Parathyroid adenoma (tissue), 2 donors: ENCODE data around the gene TRAM2.

ENCODE experiments used
- H2AFZ ChIP-seq: fragments of 300-600 bp; sonication (generic); one replicate; pipeline ENCODE4 v1.7.0; 2017; ENCODE audit warnings: antibody characterized with exemption, mild to moderate bottlenecking
- H3K27ac ChIP-seq: fragments of 300-600 bp; sonication (generic); one replicate; pipeline ENCODE4 v1.7.0; 2017
- H3K27me3 ChIP-seq: fragments of 300-600 bp; sonication (generic); one replicate; pipeline ENCODE4 v1.7.0; 2017; ENCODE audit warnings: low read length; ENCODE audit not compliant: control insufficient read depth, insufficient read depth
- H3K36me3 ChIP-seq: fragments of 300-600 bp; sonication (generic); one replicate; pipeline ENCODE4 v1.7.0; 2017; ENCODE audit warnings: low read length; ENCODE audit not compliant: control insufficient read depth, insufficient read depth
- H3K4me1 ChIP-seq: fragments of 300-600 bp; sonication (generic); one replicate; pipeline ENCODE4 v1.7.0; 2017; ENCODE audit warnings: control low read depth
- H3K4me2 ChIP-seq: fragments of 300-600 bp; sonication (generic); one replicate; pipeline ENCODE4 v1.7.0; 2017; ENCODE audit warnings: low read length
- H3K4me3 ChIP-seq: fragments of 300-600 bp; sonication (generic); one replicate; pipeline ENCODE4 v1.7.0; 2017; ENCODE audit warnings: low read depth, low read length
- H3K79me2 ChIP-seq: fragments of 300-600 bp; sonication (generic); one replicate; pipeline ENCODE4 v1.7.0; 2017; ENCODE audit warnings: control low read depth
- H3K9ac ChIP-seq: fragments of 300-600 bp; sonication (generic); one replicate; pipeline ENCODE4 v1.7.0; 2017; ENCODE audit warnings: mild to moderate bottlenecking
- H3K9me3 ChIP-seq: fragments of 300-600 bp; sonication (generic); one replicate; pipeline ENCODE4 v1.7.0; 2017; ENCODE audit warnings: low read length; ENCODE audit not compliant: control insufficient read depth
- TF ChIP-seq, protein P1 (sequence below): fragments of 300-600 bp; sonication (generic); IDR thresholded peaks from one replicate; pipeline ENCODE4 v1.7.0; 2017; ENCODE audit warnings: antibody characterized with exemption, mild to moderate bottlenecking
- donor health status: primary hyperparathyroidism.

Gene TRAM2

DNA sequence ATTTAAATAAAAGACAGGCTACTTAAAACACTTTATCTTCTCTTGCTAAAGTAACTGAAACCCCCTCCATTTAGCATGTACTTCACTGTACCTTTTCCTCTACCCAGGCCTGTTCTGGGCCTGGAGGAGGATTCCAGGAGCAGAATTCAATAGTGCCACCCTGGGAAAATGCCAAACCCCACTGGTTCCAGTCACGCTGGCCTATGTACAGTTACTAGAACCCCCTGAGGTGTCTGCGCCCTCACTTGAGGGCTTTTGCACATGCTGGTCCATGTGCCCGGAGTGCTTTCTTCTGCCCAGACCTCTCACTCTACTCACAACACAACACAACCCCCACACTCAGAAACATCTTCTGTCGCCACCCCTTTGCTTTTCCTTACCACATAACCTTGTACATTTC, 45.5 kb downstream of the TRAM2 start:
- no peaks in the 10 kb centered on the region for H3K9me3 ChIP-seq
- no peak overlapping the region for H2AFZ ChIP-seq
- H3K27me3 ChIP-seq, result no peaks in the 10 kb centered on the region
- H3K9ac ChIP-seq, result no peak overlapping the region
- H3K4me2 ChIP-seq, result no peak overlapping the region
- H3K4me3 ChIP-seq, result no peak overlapping the region
- no peaks in the 10 kb centered on the region for H3K79me2 ChIP-seq
- TF ChIP-seq, protein P1, sequence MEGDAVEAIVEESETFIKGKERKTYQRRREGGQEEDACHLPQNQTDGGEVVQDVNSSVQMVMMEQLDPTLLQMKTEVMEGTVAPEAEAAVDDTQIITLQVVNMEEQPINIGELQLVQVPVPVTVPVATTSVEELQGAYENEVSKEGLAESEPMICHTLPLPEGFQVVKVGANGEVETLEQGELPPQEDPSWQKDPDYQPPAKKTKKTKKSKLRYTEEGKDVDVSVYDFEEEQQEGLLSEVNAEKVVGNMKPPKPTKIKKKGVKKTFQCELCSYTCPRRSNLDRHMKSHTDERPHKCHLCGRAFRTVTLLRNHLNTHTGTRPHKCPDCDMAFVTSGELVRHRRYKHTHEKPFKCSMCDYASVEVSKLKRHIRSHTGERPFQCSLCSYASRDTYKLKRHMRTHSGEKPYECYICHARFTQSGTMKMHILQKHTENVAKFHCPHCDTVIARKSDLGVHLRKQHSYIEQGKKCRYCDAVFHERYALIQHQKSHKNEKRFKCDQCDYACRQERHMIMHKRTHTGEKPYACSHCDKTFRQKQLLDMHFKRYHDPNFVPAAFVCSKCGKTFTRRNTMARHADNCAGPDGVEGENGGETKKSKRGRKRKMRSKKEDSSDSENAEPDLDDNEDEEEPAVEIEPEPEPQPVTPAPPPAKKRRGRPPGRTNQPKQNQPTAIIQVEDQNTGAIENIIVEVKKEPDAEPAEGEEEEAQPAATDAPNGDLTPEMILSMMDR, result no peak
- H3K4me1 ChIP-seq, result no peaks in the 10 kb centered on the region
- H3K27ac ChIP-seq, result no peak overlapping the region
- no peaks in the 10 kb centered on the region for H3K36me3 ChIP-seq

DNA sequence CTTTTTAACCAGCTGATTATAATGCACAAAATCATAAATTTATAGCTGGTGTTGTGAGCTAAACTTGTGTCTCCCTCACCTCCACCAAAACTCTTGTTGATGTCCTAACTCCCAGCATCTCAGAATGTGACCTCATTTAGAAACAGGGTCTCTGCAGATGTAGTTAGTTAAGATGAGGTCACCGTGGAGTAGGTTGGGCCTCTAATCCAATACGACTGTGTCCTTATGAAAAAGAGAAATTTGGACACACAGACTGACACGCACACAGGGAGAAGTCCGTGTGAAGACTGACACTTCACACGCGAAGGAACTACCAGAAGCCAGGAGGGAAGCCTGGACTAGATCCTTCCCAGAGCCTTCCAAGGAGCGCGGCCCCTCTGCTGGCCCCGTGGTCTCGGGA, 46.5 kb downstream of the TRAM2 start:
- Histone ChIP-seq H3K9ac (no peak overlapping the region), H3K4me1 (no peaks in the 10 kb centered on the region), H2AFZ (no peak overlapping the region), H3K4me2 (no peak overlapping the region), H3K4me3 (no peak overlapping the region), H3K79me2 (no peaks in the 10 kb centered on the region), H3K9me3 (no peaks in the 10 kb centered on the region), H3K27ac (no peak overlapping the region), H3K27me3 (no peaks in the 10 kb centered on the region), H3K36me3 (no peaks in the 10 kb centered on the region)
- TF ChIP-seq, protein P1, result no peak

DNA sequence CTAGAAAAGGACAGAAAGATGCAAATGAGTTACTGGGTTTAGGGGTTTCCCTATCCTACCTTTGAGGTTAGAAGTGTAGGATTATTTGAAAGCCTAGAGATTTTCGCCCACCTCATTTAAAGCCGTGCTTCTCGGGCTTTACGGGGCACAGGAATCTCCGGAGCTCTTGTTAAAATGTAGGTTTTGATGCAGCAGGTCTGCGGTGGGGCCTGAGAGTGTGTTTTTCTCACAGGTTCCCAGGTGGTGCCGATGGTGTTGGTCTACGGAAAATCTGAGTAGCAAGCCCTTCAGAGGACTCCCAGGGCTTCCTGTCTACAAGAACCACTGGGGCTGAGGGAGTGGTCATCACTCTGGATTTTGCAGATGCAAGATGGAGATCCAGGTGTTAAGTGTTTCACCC, 47.5 kb downstream of the TRAM2 start:
- H3K27me3 ChIP-seq, result no peaks in the 10 kb centered on the region
- no peak overlapping the region for H3K4me2 ChIP-seq
- no peaks in the 10 kb centered on the region for H3K4me1 ChIP-seq
- H3K9ac ChIP-seq, result no peak overlapping the region
- no peaks in the 10 kb centered on the region for H3K9me3 ChIP-seq
- H2AFZ ChIP-seq, result no peak overlapping the region
- H3K4me3 ChIP-seq, result no peak overlapping the region
- TF ChIP-seq, protein P1, result no peak
- no peak overlapping the region for H3K27ac ChIP-seq
- H3K36me3 ChIP-seq, result no peaks in the 10 kb centered on the region
- no peaks in the 10 kb centered on the region for H3K79me2 ChIP-seq

DNA sequence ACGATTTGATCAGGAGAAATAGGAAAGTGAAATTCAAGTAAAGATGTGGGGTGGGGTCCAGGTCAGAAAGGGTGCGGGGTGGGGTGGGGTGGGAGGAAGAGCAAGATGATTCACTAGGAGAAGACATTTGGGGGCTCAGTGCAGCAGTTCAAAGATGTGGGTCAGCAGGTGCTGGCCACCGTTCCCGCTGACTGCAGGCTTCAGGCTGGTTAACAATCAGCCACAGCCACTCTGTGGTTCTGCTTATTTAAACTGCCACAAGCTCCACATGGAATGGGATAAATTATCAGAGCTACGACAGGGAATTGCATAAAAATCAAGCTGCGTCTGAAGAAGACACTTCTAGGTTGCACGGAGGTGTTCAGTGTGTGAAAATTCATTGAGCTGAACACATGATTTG, 49.4 kb downstream of the TRAM2 start:
- H3K9ac ChIP-seq, result no peak overlapping the region
- H3K27me3 ChIP-seq, result no peaks in the 10 kb centered on the region
- no peaks in the 10 kb centered on the region for H3K79me2 ChIP-seq
- H3K4me2 ChIP-seq, result no peak overlapping the region
- no peaks in the 10 kb centered on the region for H3K9me3 ChIP-seq
- no peak overlapping the region for H3K4me3 ChIP-seq
- TF ChIP-seq, protein P1, result no peak
- no peak overlapping the region for H3K27ac ChIP-seq
- H3K4me1 ChIP-seq, result peaks cover 7% of the 10 kb centered on the region
- H3K36me3 ChIP-seq, result no peaks in the 10 kb centered on the region
- no peak overlapping the region for H2AFZ ChIP-seq

DNA sequence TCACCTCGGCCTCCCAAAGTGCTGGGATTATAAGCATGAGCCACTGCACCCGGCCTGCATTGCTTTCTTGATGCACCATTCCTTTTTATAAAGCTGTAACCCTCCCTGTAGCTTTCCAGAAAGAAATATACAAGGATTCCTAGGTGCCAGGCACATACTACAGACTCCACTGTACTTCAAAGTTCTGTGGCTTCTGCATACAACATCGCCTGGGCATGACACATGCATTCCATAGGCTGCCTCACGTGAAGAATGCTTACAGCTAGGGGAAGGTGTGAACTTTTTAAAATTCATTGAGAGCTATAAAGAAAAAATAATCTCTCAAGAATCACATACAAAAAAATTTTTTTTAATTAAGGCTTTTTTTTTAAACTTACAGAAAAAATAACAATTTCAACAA, 50.2 kb downstream of the TRAM2 start:
- no peak overlapping the region for H2AFZ ChIP-seq
- H3K27ac ChIP-seq, result no peak overlapping the region
- no peaks in the 10 kb centered on the region for H3K27me3 ChIP-seq
- TF ChIP-seq, protein P1, result no peak
- no peaks in the 10 kb centered on the region for H3K79me2 ChIP-seq
- no peak overlapping the region for H3K4me3 ChIP-seq
- no peak overlapping the region for H3K9ac ChIP-seq
- peaks cover 13% of the 10 kb centered on the region for H3K4me1 ChIP-seq
- no peak overlapping the region for H3K4me2 ChIP-seq
- no peaks in the 10 kb centered on the region for H3K36me3 ChIP-seq
- no peaks in the 10 kb centered on the region for H3K9me3 ChIP-seq
